ENCODE measurements around the gene PLA1A.

- TF ChIP-seq EZH2 (IDR thresholded peaks at IDR 0.05; ENCODE audit: insufficient read depth, poor library complexity, severe bottlenecking): no peak
- no peak for TF ChIP-seq EZH2phosphoT487 (IDR thresholded peaks at IDR 0.05; ENCODE audit: insufficient read depth, low read depth)
Observed at GRCh38 chr3:119550192-119550910, 47.3 kb upstream of the PLA1A start.

All from GM23248 (cell line).